HFFc6 (cell line): ENCODE results near the gene ARHGAP44. TPM values are rescaled to one million over a fixed set of nuclear protein-coding genes. Genes with fewer than 3 reads are reported as not detected.

Source experiments
- DNase-seq: peaks from one replicate; pipeline ENCODE4 v3.0.0-alpha.2; 2018
- H3K27ac Mint-ChIP-seq: 2 replicates; pipeline ENCODE4 v1.8.0; 2020; ENCODE audit warnings: mild to moderate bottlenecking, mixed read lengths
- H3K27me3 Mint-ChIP-seq: 2 replicates; pipeline ENCODE4 v1.8.0; 2021; ENCODE audit warnings: mild to moderate bottlenecking, moderate library complexity, mixed read lengths; ENCODE audit not compliant: insufficient read depth
- H3K36me3 Mint-ChIP-seq: 2 replicates; pipeline ENCODE4 v1.8.0; 2021; ENCODE audit warnings: low read depth, mixed read lengths
- H3K4me1 Mint-ChIP-seq: 2 replicates; pipeline ENCODE4 v1.8.0; 2020; ENCODE audit warnings: low read depth, mixed read lengths
- H3K4me3 Mint-ChIP-seq: 2 replicates; pipeline ENCODE4 v1.8.0; 2020; ENCODE audit warnings: mild to moderate bottlenecking, moderate library complexity, mixed read lengths
- H3K9me3 Mint-ChIP-seq: 2 replicates; pipeline ENCODE4 v1.8.0; 2020; ENCODE audit warnings: mild to moderate bottlenecking, mixed read lengths
- CTCF ChIP-seq: fragments of 200-600 bp; sonication (generic); IDR thresholded peaks from 2 replicates; pipeline ENCODE4 v1.5.0; 2021; ENCODE audit warnings: antibody characterized with exemption, mild to moderate bottlenecking
- total RNA-seq, 6 experiments: library from RNA; stranded (reverse); fragmentation: NEBNext Ultra II Directional; extraction: Animal tissue kit (Norgen Biotek cat#: 25700); gene quantifications; 2 replicates in 1 of 6; 3 replicates in 5 of 6; pipeline ENCODE4 v1.2.3, GENCODE V29; 2021

The ARHGAP44 gene
- total RNA-seq, 6 experiments from 2014 or later, result 0.43 to 1.3 (median 0.68) TPM

GRCh38 chr17:12815642-12816141 lies 26.4 kb downstream of the ARHGAP44 start:
- no peak for DNase-seq
- no peaks in the 10 kb centered on the region; the same call in none of the 2 replicates for H3K27me3 Mint-ChIP-seq
- no peaks in the 10 kb centered on the region for H3K9me3 Mint-ChIP-seq
- H3K4me1 Mint-ChIP-seq, result no peaks in the 10 kb centered on the region
- no peaks in the 10 kb centered on the region for H3K36me3 Mint-ChIP-seq
- no peak for TF ChIP-seq CTCF
- H3K4me3 Mint-ChIP-seq, result no peak overlapping the region
- no peak overlapping the region for H3K27ac Mint-ChIP-seq

- Mint-ChIP-seq H3K9me3 (no peaks in the 10 kb centered on the region), H3K36me3 (no peaks in the 10 kb centered on the region), H3K4me3 (no peak overlapping the region), H3K27ac (no peak overlapping the region), H3K4me1 (no peaks in the 10 kb centered on the region), H3K27me3 (no peaks in the 10 kb centered on the region)
- DNase-seq, result no peak
- no peak for TF ChIP-seq CTCF
Observed at GRCh38 chr17:12821376-12821940, 32.2 kb downstream of the ARHGAP44 start.

GRCh38 chr17:12826431-12826830 lies 37.1 kb downstream of the ARHGAP44 start:
- TF ChIP-seq CTCF, result no peak
- H3K4me3 Mint-ChIP-seq, result no peak overlapping the region
- no peaks in the 10 kb centered on the region for H3K4me1 Mint-ChIP-seq
- no peak for DNase-seq
- H3K27ac Mint-ChIP-seq, result no peak overlapping the region
- H3K27me3 Mint-ChIP-seq, result no peaks in the 10 kb centered on the region
- peaks cover 5% of the 10 kb centered on the region for H3K9me3 Mint-ChIP-seq
- no peaks in the 10 kb centered on the region for H3K36me3 Mint-ChIP-seq

GRCh38 chr17:12830777-12831247 lies 41.5 kb downstream of the ARHGAP44 start:
- H3K36me3 Mint-ChIP-seq, result peaks cover 8% of the 10 kb centered on the region; the same call in 1 of the 2 replicates
- H3K27ac Mint-ChIP-seq, result no peak overlapping the region
- TF ChIP-seq CTCF, result no peak
- H3K9me3 Mint-ChIP-seq, result peaks cover 15% of the 10 kb centered on the region
- DNase-seq, result no peak
- peaks cover 3% of the 10 kb centered on the region for H3K27me3 Mint-ChIP-seq
- no peaks in the 10 kb centered on the region for H3K4me1 Mint-ChIP-seq
- no peak overlapping the region for H3K4me3 Mint-ChIP-seq

GRCh38 chr17:12831839-12832238 lies 42.5 kb downstream of the ARHGAP44 start:
- no peak for TF ChIP-seq CTCF
- DNase-seq, result no peak
- Mint-ChIP-seq H3K36me3 (peaks cover 8% of the 10 kb centered on the region; the same call in 1 of the 2 replicates), H3K4me1 (no peaks in the 10 kb centered on the region), H3K4me3 (no peak overlapping the region), H3K27me3 (peaks cover 3% of the 10 kb centered on the region), H3K9me3 (peaks cover 15% of the 10 kb centered on the region), H3K27ac (no peak overlapping the region)
